Measurements from ENCODE around the gene PLXNB2. TPM values are rescaled to one million over a fixed set of nuclear protein-coding genes. Genes with fewer than 3 reads are reported as not detected.

The PLXNB2 gene
- total RNA-seq, 1 donor from 2014 or later: 1,246 TPM

GRCh38 chr22:50310949-50311444 lies 3.6 kb upstream of the PLXNB2 start:
- no peak for DNase-seq (ENCODE audit: low spot score)

GRCh38 chr22:50310031-50310722 lies 2.7 kb upstream of the PLXNB2 start:
- no peak for DNase-seq (ENCODE audit: low spot score)

- no peak for DNase-seq (ENCODE audit: low spot score)
Measured at GRCh38 chr22:50309601-50309991, 2.1 kb upstream of the PLXNB2 start.

GRCh38 chr22:50308986-50309600 lies 1.6 kb upstream of the PLXNB2 start:
- DNase-seq (ENCODE audit: low spot score): no peak

GRCh38 chr22:50308597-50308935 lies 1.1 kb upstream of the PLXNB2 start:
- DNase-seq (ENCODE audit: low spot score): peak; percentile 64

- no peak for DNase-seq (ENCODE audit: low spot score)
Measured at GRCh38 chr22:50307890-50308596, 597 bp upstream of the PLXNB2 start.

GRCh38 chr22:50305923-50306566 lies 1.4 kb downstream of the PLXNB2 start:
- peak; percentile 84 for DNase-seq (ENCODE audit: low spot score)

- no peak for DNase-seq (ENCODE audit: low spot score)
Measured at GRCh38 chr22:50305393-50305922, 2.0 kb downstream of the PLXNB2 start.

- DNase-seq (ENCODE audit: low spot score): no peak
Measured at GRCh38 chr22:50304528-50305392, 2.7 kb downstream of the PLXNB2 start.

GRCh38 chr22:50303848-50304527 lies 3.5 kb downstream of the PLXNB2 start:
- DNase-seq (ENCODE audit: low spot score): peak; percentile 68

GRCh38 chr22:50303515-50303847 lies 4.0 kb downstream of the PLXNB2 start:
- DNase-seq (ENCODE audit: low spot score): no peak

- no peak for DNase-seq (ENCODE audit: low spot score)
Measured at GRCh38 chr22:50302564-50302963, 4.9 kb downstream of the PLXNB2 start.

GRCh38 chr22:50302041-50302541 lies 5.4 kb downstream of the PLXNB2 start:
- no peak for DNase-seq (ENCODE audit: low spot score)

GRCh38 chr22:50301581-50301991 lies 5.9 kb downstream of the PLXNB2 start:
- no peak for DNase-seq (ENCODE audit: low spot score)

GRCh38 chr22:50300620-50301257 lies 6.7 kb downstream of the PLXNB2 start:
- DNase-seq (ENCODE audit: low spot score): no peak

GRCh38 chr22:50299785-50300619 lies 7.4 kb downstream of the PLXNB2 start:
- no peak for DNase-seq (ENCODE audit: low spot score)

GRCh38 chr22:50298937-50299784 lies 8.3 kb downstream of the PLXNB2 start:
- DNase-seq (ENCODE audit: low spot score): no peak

GRCh38 chr22:50298266-50298637 lies 9.2 kb downstream of the PLXNB2 start:
- DNase-seq (ENCODE audit: low spot score): no peak

Measured in mucosa of gallbladder (tissue), 1 donor.